Neural progenitor cell (in vitro differentiated cells): ENCODE measurements around the gene MATN1.

Experiments used
- CTCF ChIP-seq: fragments of 200-600 bp; sonication (generic); IDR thresholded peaks from 2 replicates; pipeline ENCODE4 v1.5.1; 2017; ENCODE audit warnings: antibody characterized with exemption, mild to moderate bottlenecking
- EZH2 ChIP-seq: fragments of 200-600 bp; sonication (generic); IDR thresholded peaks from 2 replicates; pipeline ENCODE4 v1.6.1; 2017; ENCODE audit warnings: antibody characterized with exemption, mild to moderate bottlenecking, moderate library complexity

- TF ChIP-seq CTCF (no peak), EZH2 (no peak)
Measured at GRCh38 chr1:30725450-30726095, 2.2 kb upstream of the MATN1 start.
